ENCODE results near the gene TEKT2.
A peak's percentile ranks its signal among the peaks of the same experiment; 100 is the strongest.

The TEKT2 gene

DNA sequence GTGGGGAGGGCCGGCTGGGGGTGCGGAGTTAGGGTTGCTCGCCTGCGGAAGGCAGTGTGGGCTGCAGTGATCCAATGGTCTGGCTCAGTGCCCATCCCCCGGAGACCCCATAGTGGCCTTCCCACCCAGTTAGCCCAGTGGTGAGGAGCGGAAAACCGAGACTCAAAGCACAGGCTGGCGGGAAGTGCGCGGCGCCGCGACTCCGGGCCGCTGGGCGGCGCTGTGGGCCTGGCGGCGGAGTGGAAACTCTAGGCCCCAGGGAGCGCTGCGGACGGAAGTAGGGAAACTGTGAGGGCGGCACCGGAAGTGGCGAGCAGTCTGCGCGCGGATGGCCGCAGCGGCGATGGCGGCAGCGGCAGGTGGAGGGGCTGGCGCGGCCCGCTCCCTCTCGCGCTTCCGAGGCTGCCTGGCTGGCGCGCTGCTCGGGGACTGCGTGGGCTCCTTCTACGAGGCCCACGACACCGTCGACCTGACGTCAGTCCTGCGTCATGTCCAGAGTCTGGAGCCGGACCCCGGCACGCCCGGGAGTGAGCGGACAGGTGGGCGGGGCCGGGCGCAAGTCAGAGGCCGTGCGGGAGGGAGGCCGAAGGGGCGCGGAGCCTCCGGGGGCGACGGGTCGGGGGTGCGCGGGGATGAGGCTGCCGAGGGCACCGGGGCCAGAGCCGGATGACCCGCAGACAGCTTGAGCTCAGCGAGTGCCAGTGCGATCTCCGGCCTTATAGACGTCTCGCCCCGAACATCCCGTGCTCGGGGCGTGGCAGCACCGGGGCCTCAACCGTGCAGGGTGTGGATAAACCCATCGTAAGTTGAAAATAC, 4.9 kb downstream of the TEKT2 start, which contains the start of gene ADPRS (continued):
- TF ChIP-seq, protein P1, sequence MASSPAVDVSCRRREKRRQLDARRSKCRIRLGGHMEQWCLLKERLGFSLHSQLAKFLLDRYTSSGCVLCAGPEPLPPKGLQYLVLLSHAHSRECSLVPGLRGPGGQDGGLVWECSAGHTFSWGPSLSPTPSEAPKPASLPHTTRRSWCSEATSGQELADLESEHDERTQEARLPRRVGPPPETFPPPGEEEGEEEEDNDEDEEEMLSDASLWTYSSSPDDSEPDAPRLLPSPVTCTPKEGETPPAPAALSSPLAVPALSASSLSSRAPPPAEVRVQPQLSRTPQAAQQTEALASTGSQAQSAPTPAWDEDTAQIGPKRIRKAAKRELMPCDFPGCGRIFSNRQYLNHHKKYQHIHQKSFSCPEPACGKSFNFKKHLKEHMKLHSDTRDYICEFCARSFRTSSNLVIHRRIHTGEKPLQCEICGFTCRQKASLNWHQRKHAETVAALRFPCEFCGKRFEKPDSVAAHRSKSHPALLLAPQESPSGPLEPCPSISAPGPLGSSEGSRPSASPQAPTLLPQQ (tag by site-specific recombination; IDR thresholded peaks at IDR 0.05) = peak; percentile 94
- no peak for TF ChIP-seq ZNF416 (tag by site-specific recombination; IDR thresholded peaks at IDR 0.05)
- TF ChIP-seq REPIN1 (tag by site-specific recombination; IDR thresholded peaks at IDR 0.05; ENCODE audit: low read depth) = no peak; the same call in 1 of the 2 replicates
- TF ChIP-seq ZNF114 (tag by site-specific recombination; IDR thresholded peaks at IDR 0.05) = no peak
- TF ChIP-seq ZNF148 (tag by site-specific recombination; IDR thresholded peaks at IDR 0.05; ENCODE audit: borderline replicate concordance) = peak; percentile 94
- TF ChIP-seq, protein P2, sequence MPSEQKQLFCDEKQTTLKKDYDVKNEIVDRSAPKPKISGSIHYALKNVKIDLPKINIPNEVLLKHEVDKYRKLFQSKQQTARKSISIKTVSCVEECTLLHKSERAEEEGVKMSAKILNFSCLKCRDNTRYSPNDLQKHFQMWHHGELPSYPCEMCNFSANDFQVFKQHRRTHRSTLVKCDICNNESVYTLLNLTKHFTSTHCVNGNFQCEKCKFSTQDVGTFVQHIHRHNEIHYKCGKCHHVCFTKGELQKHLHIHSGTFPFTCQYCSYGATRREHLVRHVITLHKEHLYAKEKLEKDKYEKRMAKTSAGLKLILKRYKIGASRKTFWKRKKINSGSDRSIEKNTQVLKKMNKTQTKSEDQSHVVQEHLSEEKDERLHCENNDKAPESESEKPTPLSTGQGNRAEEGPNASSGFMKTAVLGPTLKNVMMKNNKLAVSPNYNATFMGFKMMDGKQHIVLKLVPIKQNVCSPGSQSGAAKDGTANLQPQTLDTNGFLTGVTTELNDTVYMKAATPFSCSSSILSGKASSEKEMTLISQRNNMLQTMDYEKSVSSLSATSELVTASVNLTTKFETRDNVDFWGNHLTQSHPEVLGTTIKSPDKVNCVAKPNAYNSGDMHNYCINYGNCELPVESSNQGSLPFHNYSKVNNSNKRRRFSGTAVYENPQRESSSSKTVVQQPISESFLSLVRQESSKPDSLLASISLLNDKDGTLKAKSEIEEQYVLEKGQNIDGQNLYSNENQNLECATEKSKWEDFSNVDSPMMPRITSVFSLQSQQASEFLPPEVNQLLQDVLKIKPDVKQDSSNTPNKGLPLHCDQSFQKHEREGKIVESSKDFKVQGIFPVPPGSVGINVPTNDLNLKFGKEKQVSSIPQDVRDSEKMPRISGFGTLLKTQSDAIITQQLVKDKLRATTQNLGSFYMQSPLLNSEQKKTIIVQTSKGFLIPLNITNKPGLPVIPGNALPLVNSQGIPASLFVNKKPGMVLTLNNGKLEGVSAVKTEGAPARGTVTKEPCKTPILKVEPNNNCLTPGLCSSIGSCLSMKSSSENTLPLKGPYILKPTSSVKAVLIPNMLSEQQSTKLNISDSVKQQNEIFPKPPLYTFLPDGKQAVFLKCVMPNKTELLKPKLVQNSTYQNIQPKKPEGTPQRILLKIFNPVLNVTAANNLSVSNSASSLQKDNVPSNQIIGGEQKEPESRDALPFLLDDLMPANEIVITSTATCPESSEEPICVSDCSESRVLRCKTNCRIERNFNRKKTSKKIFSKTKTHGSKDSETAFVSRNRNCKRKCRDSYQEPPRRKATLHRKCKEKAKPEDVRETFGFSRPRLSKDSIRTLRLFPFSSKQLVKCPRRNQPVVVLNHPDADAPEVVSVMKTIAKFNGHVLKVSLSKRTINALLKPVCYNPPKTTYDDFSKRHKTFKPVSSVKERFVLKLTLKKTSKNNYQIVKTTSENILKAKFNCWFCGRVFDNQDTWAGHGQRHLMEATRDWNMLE (tag by site-specific recombination; conservative IDR thresholded peaks at IDR 0.05; ENCODE audit: low read depth) = peak; percentile 89
- no peak for TF ChIP-seq ZNF157 (tag by site-specific recombination; IDR thresholded peaks at IDR 0.05)
- TF ChIP-seq, protein P3, sequence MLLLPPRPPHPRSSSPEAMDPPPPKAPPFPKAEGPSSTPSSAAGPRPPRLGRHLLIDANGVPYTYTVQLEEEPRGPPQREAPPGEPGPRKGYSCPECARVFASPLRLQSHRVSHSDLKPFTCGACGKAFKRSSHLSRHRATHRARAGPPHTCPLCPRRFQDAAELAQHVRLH (tag by site-specific recombination; IDR thresholded peaks at IDR 0.05) = peak; percentile 85; the same call in 1 of the 2 replicates
- TF ChIP-seq, protein P4, sequence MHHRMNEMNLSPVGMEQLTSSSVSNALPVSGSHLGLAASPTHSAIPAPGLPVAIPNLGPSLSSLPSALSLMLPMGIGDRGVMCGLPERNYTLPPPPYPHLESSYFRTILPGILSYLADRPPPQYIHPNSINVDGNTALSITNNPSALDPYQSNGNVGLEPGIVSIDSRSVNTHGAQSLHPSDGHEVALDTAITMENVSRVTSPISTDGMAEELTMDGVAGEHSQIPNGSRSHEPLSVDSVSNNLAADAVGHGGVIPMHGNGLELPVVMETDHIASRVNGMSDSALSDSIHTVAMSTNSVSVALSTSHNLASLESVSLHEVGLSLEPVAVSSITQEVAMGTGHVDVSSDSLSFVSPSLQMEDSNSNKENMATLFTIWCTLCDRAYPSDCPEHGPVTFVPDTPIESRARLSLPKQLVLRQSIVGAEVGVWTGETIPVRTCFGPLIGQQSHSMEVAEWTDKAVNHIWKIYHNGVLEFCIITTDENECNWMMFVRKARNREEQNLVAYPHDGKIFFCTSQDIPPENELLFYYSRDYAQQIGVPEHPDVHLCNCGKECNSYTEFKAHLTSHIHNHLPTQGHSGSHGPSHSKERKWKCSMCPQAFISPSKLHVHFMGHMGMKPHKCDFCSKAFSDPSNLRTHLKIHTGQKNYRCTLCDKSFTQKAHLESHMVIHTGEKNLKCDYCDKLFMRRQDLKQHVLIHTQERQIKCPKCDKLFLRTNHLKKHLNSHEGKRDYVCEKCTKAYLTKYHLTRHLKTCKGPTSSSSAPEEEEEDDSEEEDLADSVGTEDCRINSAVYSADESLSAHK (tag by site-specific recombination; IDR thresholded peaks at IDR 0.05) = no peak; the same call in 1 of the 2 replicates
- TF ChIP-seq ZNF391 (tag by site-specific recombination; IDR thresholded peaks at IDR 0.05; ENCODE audit: borderline replicate concordance, low read depth) = peak; percentile 79; the same call in 1 of the 2 replicates
- no peak for TF ChIP-seq ZNF670 (tag by site-specific recombination; IDR thresholded peaks at IDR 0.05; ENCODE audit: low read depth)
- peak; percentile 6; the same call in 1 of the 2 replicates for TF ChIP-seq BCL6B (tag by site-specific recombination; IDR thresholded peaks at IDR 0.05)
- no peak for TF ChIP-seq ZNF362 (tag by site-specific recombination; IDR thresholded peaks at IDR 0.05)
- no peak for TF ChIP-seq ZNF701 (tag by site-specific recombination; IDR thresholded peaks at IDR 0.05)
- no peak for TF ChIP-seq HOXC10 (CRISPR knock-in tag; IDR thresholded peaks at IDR 0.05)
- no peak for TF ChIP-seq ZNF112 (tag by site-specific recombination; IDR thresholded peaks at IDR 0.05)
- TF ChIP-seq, protein P5, sequence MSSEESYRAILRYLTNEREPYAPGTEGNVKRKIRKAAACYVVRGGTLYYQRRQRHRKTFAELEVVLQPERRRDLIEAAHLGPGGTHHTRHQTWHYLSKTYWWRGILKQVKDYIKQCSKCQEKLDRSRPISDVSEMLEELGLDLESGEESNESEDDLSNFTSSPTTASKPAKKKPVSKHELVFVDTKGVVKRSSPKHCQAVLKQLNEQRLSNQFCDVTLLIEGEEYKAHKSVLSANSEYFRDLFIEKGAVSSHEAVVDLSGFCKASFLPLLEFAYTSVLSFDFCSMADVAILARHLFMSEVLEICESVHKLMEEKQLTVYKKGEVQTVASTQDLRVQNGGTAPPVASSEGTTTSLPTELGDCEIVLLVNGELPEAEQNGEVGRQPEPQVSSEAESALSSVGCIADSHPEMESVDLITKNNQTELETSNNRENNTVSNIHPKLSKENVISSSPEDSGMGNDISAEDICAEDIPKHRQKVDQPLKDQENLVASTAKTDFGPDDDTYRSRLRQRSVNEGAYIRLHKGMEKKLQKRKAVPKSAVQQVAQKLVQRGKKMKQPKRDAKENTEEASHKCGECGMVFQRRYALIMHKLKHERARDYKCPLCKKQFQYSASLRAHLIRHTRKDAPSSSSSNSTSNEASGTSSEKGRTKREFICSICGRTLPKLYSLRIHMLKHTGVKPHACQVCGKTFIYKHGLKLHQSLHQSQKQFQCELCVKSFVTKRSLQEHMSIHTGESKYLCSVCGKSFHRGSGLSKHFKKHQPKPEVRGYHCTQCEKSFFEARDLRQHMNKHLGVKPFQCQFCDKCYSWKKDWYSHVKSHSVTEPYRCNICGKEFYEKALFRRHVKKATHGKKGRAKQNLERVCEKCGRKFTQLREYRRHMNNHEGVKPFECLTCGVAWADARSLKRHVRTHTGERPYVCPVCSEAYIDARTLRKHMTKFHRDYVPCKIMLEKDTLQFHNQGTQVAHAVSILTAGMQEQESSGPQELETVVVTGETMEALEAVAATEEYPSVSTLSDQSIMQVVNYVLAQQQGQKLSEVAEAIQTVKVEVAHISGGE (tag by site-specific recombination; conservative IDR thresholded peaks at IDR 0.05; ENCODE audit: low read depth) = peak; percentile 98
- TF ChIP-seq ZNF433 (tag by site-specific recombination; IDR thresholded peaks at IDR 0.05; ENCODE audit: low read depth) = no peak
- TF ChIP-seq ZNF37A (tag by site-specific recombination; IDR thresholded peaks at IDR 0.05) = no peak
- TF ChIP-seq ZNF514 (tag by site-specific recombination; IDR thresholded peaks at IDR 0.05) = no peak

Measured in HEK293 (cell line).